WTC11 (cell line): ENCODE data around the gene ALS2CL. TPM values are rescaled to one million over a fixed set of nuclear protein-coding genes. Genes with fewer than 3 reads are reported as not detected.

Experiments used
- ATAC-seq: fragments of 200-7000 bp; cut with Tn5 transposase; 2 replicates; pipeline ENCODE4 v1.10.0; 2021; ENCODE audit warnings: mild to moderate bottlenecking, moderate library complexity
- CTCF ChIA-PET: fragments of 300-600 bp; sonication (Branson Sonifier 250); formaldehyde crosslinking; loops from one replicate; lab custom pipeline; 2021; ENCODE audit warnings: antibody characterized with exemption; lab: Charles Lee
- POLR2A ChIA-PET: fragments of 350-600 bp; sonication (Branson Sonifier 250); formaldehyde crosslinking; loops from one replicate; lab custom pipeline; 2021; ENCODE audit warnings: antibody characterized with exemption; lab: Charles Lee
- DNase-seq: peaks from one replicate; pipeline ENCODE4 v3.0.0; 2021; ENCODE audit warnings: low spot score
- H3K27ac Mint-ChIP-seq: 2 replicates; pipeline ENCODE4 v1.8.0; 2021; ENCODE audit warnings: mixed read lengths
- H3K27me3 Mint-ChIP-seq: 2 replicates; pipeline ENCODE4 v1.8.0; 2021; ENCODE audit warnings: low read depth, mild to moderate bottlenecking, moderate library complexity, mixed read lengths
- H3K36me3 Mint-ChIP-seq: 2 replicates; pipeline ENCODE4 v1.8.0; 2021; ENCODE audit warnings: mixed read lengths
- H3K4me1 Mint-ChIP-seq: 2 replicates; pipeline ENCODE4 v1.8.0; 2022; ENCODE audit warnings: mixed read lengths
- H3K4me3 Mint-ChIP-seq: 2 replicates; pipeline ENCODE4 v1.8.0; 2021; ENCODE audit warnings: mild to moderate bottlenecking, moderate library complexity, mixed read lengths
- H3K9me3 Mint-ChIP-seq: 2 replicates; pipeline ENCODE4 v1.8.0; 2021; ENCODE audit warnings: mixed read lengths
- AFF4 ChIP-seq: sonication (generic); formaldehyde crosslinking; IDR thresholded peaks from 2 replicates; pipeline ENCODE4 v1.8.1; 2023; ENCODE audit warnings: mild to moderate bottlenecking, missing genetic modification reagents, borderline replicate concordance
- ATF1 ChIP-seq: sonication (generic); formaldehyde crosslinking; IDR thresholded peaks from 2 replicates; pipeline ENCODE4 v1.8.1; 2023; ENCODE audit warnings: mild to moderate bottlenecking, moderate library complexity, missing genetic modification reagents
- CBFB ChIP-seq: sonication (generic); formaldehyde crosslinking; IDR thresholded peaks from 2 replicates; pipeline ENCODE4 v1.8.1; 2022; ENCODE audit warnings: mild to moderate bottlenecking, low read depth, missing genetic modification reagents
- CREM ChIP-seq: sonication (generic); formaldehyde crosslinking; IDR thresholded peaks from 2 replicates; pipeline ENCODE4 v1.8.1; 2022; ENCODE audit warnings: mild to moderate bottlenecking, missing genetic modification reagents, moderate library complexity
- ESRRA ChIP-seq: sonication (generic); formaldehyde crosslinking; IDR thresholded peaks from 2 replicates; pipeline ENCODE4 v1.8.1; 2022; ENCODE audit warnings: mild to moderate bottlenecking, missing genetic modification reagents, borderline replicate concordance
- GRHL2 ChIP-seq: fragments of 250-450 bp; sonication (Bioruptor Pico); IDR thresholded peaks from 2 replicates; pipeline ENCODE4 v1.8.0; 2022; ENCODE audit warnings: mild to moderate bottlenecking, moderate library complexity; ENCODE audit not compliant: insufficient replicate concordance, severe bottlenecking
- JUN ChIP-seq: sonication (generic); formaldehyde crosslinking; IDR thresholded peaks from 2 replicates; pipeline ENCODE4 v1.8.0; 2023; ENCODE audit warnings: mild to moderate bottlenecking, missing genetic modification reagents
- KAT7 ChIP-seq: sonication (generic); formaldehyde crosslinking; IDR thresholded peaks from 2 replicates; pipeline ENCODE4 v1.8.1; 2023; ENCODE audit warnings: missing genetic modification reagents, mild to moderate bottlenecking, borderline replicate concordance
- MLX ChIP-seq: sonication (generic); formaldehyde crosslinking; IDR thresholded peaks from 2 replicates; pipeline ENCODE4 v1.8.1; 2023; ENCODE audit warnings: mild to moderate bottlenecking, missing genetic modification reagents, moderate library complexity
- NFATC4 ChIP-seq: fragments of 250-450 bp; sonication (Bioruptor Pico); IDR thresholded peaks from 2 replicates; pipeline ENCODE4 v1.9.0; 2021; ENCODE audit warnings: mild to moderate bottlenecking
- PREB ChIP-seq: sonication (generic); formaldehyde crosslinking; IDR thresholded peaks from 2 replicates; pipeline ENCODE4 v1.8.1; 2022; ENCODE audit warnings: mild to moderate bottlenecking, missing genetic modification reagents, moderate library complexity, borderline replicate concordance
- RELA ChIP-seq: sonication (generic); formaldehyde crosslinking; IDR thresholded peaks from 2 replicates; pipeline ENCODE4 v1.8.1; 2022; ENCODE audit warnings: missing genetic modification reagents, mild to moderate bottlenecking, borderline replicate concordance
- TEAD1 ChIP-seq: sonication (generic); formaldehyde crosslinking; IDR thresholded peaks from 2 replicates; pipeline ENCODE4 v1.8.0; 2022; ENCODE audit warnings: mild to moderate bottlenecking, missing genetic modification reagents
- ZNF263 ChIP-seq: sonication (generic); formaldehyde crosslinking; IDR thresholded peaks from 2 replicates; pipeline ENCODE4 v1.8.1; 2022; ENCODE audit warnings: low read depth, mild to moderate bottlenecking, moderate library complexity, missing genetic modification reagents
- ZNF281 ChIP-seq: sonication (generic); formaldehyde crosslinking; IDR thresholded peaks from 2 replicates; pipeline ENCODE4 v1.8.0; 2023; ENCODE audit warnings: mild to moderate bottlenecking, missing genetic modification reagents
- ZNF423 ChIP-seq: fragments of 250-450 bp; sonication (Bioruptor Pico); IDR thresholded peaks from 2 replicates; pipeline ENCODE4 v2.1.2; 2022; ENCODE audit warnings: mild to moderate bottlenecking, moderate library complexity
- ZNF425 ChIP-seq: fragments of 250-450 bp; sonication (Bioruptor Pico); conservative IDR thresholded peaks from 2 replicates; pipeline ENCODE4 v1.9.0; 2021; ENCODE audit warnings: mild to moderate bottlenecking
- ZNF512 ChIP-seq: sonication (generic); formaldehyde crosslinking; IDR thresholded peaks from 2 replicates; pipeline ENCODE4 v1.8.1; 2022; ENCODE audit warnings: missing genetic modification reagents, borderline replicate concordance
- total RNA-seq: library from RNA; stranded (reverse); gene quantifications from 3 replicates; pipeline ENCODE4 v1.2.3, GENCODE V29; 2021

The ALS2CL gene
- total RNA-seq, 1 experiment from 2014 or later: 12.6 TPM

GRCh38 chr3:46707601-46708011, 14.1 kb upstream of the ALS2CL start (continued):
- no peak for TF ChIP-seq PREB
- TF ChIP-seq ATF1 (CRISPR knock-in tag): no peak
- no peak for TF ChIP-seq ZNF281

- Mint-ChIP-seq H3K27me3 (peaks cover 16% of the 10 kb centered on the region), H3K9me3 (no peaks in the 10 kb centered on the region), H3K36me3 (no peaks in the 10 kb centered on the region), H3K4me3 (no peak overlapping the region), H3K27ac (no peak overlapping the region), H3K4me1 (peaks cover 11% of the 10 kb centered on the region)
- ATAC-seq (peak; percentile 11; the same call in 1 of the 2 replicates), DNase-seq (peak; percentile 20)
- no peak for TF ChIP-seq AFF4 (CRISPR knock-in tag)
- TF ChIP-seq GRHL2 (CRISPR knock-in tag): no peak
- ChIA-PET POLR2A (no interaction called here), CTCF (interaction anchor here (0.9 to 2.3 kb wide), 16 partner anchors 8 to 265 kb away, joined by 3 to 10 read pairs (median 4); partner anchors contain the start of genes ALS2CL and PRSS50)
Measured at GRCh38 chr3:46706771-46707582, 13.5 kb upstream of the ALS2CL start.

GRCh38 chr3:46705751-46706552, 12.5 kb upstream of the ALS2CL start:
- Mint-ChIP-seq H3K27me3 (peaks cover 21% of the 10 kb centered on the region), H3K4me1 (peaks cover 11% of the 10 kb centered on the region), H3K9me3 (no peaks in the 10 kb centered on the region), H3K27ac (no peak overlapping the region), H3K36me3 (no peaks in the 10 kb centered on the region), H3K4me3 (no peak overlapping the region)
- POLR2A ChIA-PET: no interaction called here
- CTCF ChIA-PET: interaction anchor here (0.7 to 2.3 kb wide), 15 partner anchors 10 to 264 kb away, joined by 3 to 13 read pairs (median 3); partner anchors contain the start of genes ALS2CL and PRSS50
- DNase-seq: no peak
- ATAC-seq: no peak
- TF ChIP-seq JUN (CRISPR knock-in tag) (no peak), ZNF425 (no peak), ZNF423 (CRISPR knock-in tag) (no peak), CREM (CRISPR knock-in tag) (no peak), ZNF263 (no peak), TEAD1 (CRISPR knock-in tag) (no peak), MLX (no peak), ESRRA (no peak), CBFB (CRISPR knock-in tag) (no peak), NFATC4 (CRISPR knock-in tag) (no peak), ZNF512 (no peak), KAT7 (no peak), RELA (CRISPR knock-in tag) (no peak)
